ENCODE results near the gene TSEN54. TPM values are rescaled to one million over a fixed set of nuclear protein-coding genes. Genes with fewer than 3 reads are reported as not detected.
"Not testable (repeated sequence)": the region's sequence is repeated elsewhere in the genome, so short reads cannot be mapped to it uniquely, and the experiment has no call there.

Gene TSEN54
- total RNA-seq, 2 experiments from 2014 or later = 29.2 to 35.1 TPM

- POLR2A ChIA-PET; H3K36me3 Mint-ChIP-seq (ENCODE audit: low read depth); H3K27me3 Mint-ChIP-seq; H3K27ac Mint-ChIP-seq; DNase-seq; H3K4me1 Mint-ChIP-seq; H3K4me3 Mint-ChIP-seq; ATAC-seq; H3K9me3 Mint-ChIP-seq (ENCODE audit: low read depth): not testable (repeated sequence)
- intact Hi-C loops (cut with DNase I, micrococcal nuclease) = loop anchor here in 1 of 2 experiments (5.0 kb wide), 1 partner anchor 40 kb away; no protein-coding TSS in a partner anchor
- CTCF ChIA-PET = interaction anchor here (0.8 to 0.9 kb wide), 2 partner anchors 19 to 157 kb away, joined by 3 to 5 read pairs; no protein-coding TSS in a partner anchor
These were observed 38.9 kb upstream of the TSEN54 start for GRCh38 chr17:75477490-75477862.

DNA sequence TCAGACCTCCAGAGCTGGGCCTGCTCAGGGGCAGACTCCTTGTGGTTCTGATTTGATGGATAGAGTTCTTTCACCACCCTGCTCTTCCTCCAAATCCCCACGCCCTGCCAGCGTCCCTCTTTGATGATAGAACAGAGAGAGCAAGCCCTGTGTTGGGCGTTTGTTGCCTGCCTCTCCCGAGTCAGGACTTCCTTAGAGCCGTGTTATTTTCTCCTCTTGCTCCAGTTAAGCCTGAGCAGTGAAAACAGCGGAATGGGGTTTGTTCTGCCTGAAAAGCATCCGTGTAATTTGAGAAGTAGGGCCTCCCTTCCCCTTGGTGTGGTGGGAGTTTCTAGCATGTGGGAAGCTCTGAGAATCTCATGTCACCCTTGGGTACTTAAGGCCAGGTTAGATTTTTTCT, 37.8 kb upstream of the TSEN54 start:
- CTCF ChIA-PET = interaction anchor here (1.1 kb wide), 1 partner anchor 52 kb away, joined by 3 read pairs; no protein-coding TSS in a partner anchor
- Mint-ChIP-seq H3K27me3 (no peaks in the 10 kb centered on the region), H3K9me3 (ENCODE audit: low read depth) (no peaks in the 10 kb centered on the region), H3K4me1 (no peaks in the 10 kb centered on the region), H3K36me3 (ENCODE audit: low read depth) (no peaks in the 10 kb centered on the region), H3K27ac (no peak overlapping the region), H3K4me3 (no peak overlapping the region)
- intact Hi-C loops (cut with DNase I, micrococcal nuclease) = loop anchor here in 1 of 2 experiments (5.0 kb wide), 1 partner anchor 41 kb away; no protein-coding TSS in a partner anchor
- ATAC-seq = no peak
- POLR2A ChIA-PET = no interaction called here
- no peak for DNase-seq

DNA sequence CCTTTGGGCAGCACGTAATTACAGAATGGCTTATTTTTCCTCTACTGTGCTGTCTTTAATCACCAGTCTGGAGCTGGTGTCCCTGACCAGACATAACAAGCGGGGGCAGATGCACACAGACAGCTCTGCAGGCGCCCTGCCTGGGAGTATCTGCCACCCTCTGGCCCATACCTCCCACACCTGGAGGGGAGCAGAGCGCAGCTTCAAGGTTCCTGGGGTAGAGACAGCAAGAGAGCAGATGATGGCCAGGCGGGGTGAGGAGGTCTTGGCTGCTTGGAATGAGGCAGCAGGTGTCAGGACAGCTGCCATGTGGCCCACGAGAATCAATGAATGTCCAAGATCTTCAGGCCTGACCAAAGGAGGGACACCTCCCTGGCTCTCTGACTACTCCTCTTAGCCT, 36.0 kb upstream of the TSEN54 start:
- Mint-ChIP-seq H3K27me3 (no peaks in the 10 kb centered on the region), H3K36me3 (ENCODE audit: low read depth) (no peaks in the 10 kb centered on the region), H3K4me1 (no peaks in the 10 kb centered on the region), H3K27ac (no peak overlapping the region), H3K4me3 (no peak overlapping the region), H3K9me3 (ENCODE audit: low read depth) (no peaks in the 10 kb centered on the region)
- ChIA-PET POLR2A (interaction anchor here (0.6 kb wide), 1 partner anchor 26 kb away, joined by 4 read pairs; no protein-coding TSS in a partner anchor), CTCF (no interaction called here)
- intact Hi-C loops (cut with DNase I, micrococcal nuclease) = no loop called here
- ATAC-seq (no peak), DNase-seq (no peak)

DNA sequence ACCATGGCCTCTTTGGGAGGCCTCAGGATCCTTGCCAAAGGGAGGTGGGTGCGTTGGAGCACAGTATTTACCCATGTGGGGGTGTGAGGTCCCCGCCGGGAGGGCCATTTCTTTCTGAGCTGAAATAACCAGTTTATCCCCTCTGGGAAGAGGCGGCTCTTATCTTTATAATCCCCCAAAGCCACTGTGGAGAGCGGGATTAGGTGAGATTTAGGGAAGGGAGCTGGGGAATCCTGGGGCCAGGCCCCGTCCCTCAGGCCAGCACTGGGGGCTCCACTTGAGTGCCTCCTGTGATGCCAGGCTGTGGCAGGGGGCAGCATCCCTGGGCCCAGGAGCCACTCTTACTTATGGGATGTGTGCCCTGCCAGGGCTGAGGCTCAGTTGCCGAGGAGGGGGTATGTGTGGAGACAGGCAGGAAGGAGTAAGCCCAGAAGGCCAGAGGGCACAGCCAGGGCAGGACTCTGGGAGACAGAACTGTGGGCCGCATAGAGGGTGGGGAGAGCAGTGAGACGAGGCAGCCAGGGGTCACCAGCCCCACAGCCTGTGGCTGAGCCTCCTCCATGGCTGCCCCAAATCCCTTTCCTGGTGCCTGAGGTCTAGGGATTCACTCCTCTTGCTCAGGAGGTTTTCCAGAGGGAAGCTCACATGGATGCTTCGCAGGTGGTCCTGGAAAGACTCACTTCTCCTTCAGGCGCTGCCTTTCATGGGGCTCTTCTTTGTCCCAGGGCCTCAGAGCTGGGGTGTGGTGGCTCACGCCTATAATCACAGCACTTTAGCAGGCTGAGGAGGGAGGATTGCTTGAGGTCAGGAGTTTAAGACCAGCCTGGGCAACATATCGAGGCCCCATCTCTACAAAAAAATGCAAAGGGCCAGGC, 34.9 kb upstream of the TSEN54 start:
- intact Hi-C loops (cut with DNase I, micrococcal nuclease) = no loop called here
- ChIA-PET POLR2A (interaction anchor here (0.6 kb wide), 1 partner anchor 46 kb away, joined by 5 read pairs; no protein-coding TSS in a partner anchor), CTCF (no interaction called here)
- Mint-ChIP-seq H3K9me3 (ENCODE audit: low read depth) (no peaks in the 10 kb centered on the region), H3K4me3 (no peak overlapping the region), H3K4me1 (peaks cover under 1% of the 10 kb centered on the region), H3K36me3 (ENCODE audit: low read depth) (no peaks in the 10 kb centered on the region), H3K27ac (no peak overlapping the region), H3K27me3 (no peaks in the 10 kb centered on the region)
- no peak for ATAC-seq
- DNase-seq = no peak

DNA sequence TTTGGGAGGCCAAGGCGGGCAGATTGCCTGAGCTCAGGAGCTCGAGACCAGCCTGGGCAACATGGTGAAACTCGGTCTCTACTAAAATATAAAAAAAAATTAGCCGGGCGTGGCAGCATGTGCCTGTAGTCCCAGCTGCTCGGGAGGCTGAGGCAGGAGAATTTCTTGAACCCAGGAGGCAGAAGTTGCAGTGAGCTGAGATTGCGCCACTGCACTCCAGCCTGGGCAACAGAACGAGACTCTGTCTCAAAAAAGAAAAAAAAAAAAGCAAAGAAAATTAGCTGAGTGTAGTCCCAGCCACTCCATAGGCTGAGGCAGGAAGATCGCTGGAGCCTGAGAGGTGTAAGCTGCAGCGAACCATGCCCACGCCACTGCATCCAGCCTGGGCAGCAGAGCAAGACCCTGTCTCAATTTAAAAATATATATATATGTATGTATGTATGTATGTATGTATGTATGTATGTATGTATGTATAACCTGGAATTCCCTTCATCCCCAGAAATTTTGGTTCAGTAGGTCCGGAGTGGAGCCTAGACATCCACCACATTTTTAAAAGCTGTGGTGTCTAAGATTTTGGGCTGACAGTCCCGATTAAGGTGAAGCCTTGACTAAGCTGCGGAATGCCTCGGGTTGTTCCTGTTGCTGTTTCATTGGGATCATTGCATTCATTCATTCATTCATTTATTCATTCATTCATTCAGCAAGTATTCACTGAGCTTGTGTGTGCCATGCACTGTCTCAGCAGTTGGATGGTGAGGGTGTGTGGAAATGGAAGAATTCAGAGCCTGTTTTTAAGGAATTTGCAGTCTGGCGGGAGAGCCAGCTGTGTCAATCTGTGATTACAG, 34.0 kb upstream of the TSEN54 start:
- peaks cover 10% of the 10 kb centered on the region for H3K4me1 Mint-ChIP-seq
- ChIA-PET CTCF (interaction anchor here (0.6 to 1.6 kb wide), 4 partner anchors 9 to 151 kb away, joined by 3 to 5 read pairs (median 4); partner anchors contain the start of genes SMIM5 and TSEN54), POLR2A (interaction anchor here (0.6 kb wide), 1 partner anchor 45 kb away, joined by 5 read pairs; no protein-coding TSS in a partner anchor)
- DNase-seq (no peak), ATAC-seq (no peak)
- H3K36me3 Mint-ChIP-seq (ENCODE audit: low read depth) = peaks cover 3% of the 10 kb centered on the region
- intact Hi-C loops (cut with DNase I, micrococcal nuclease) = no loop called here
- H3K27ac Mint-ChIP-seq = no peak overlapping the region
- H3K4me3 Mint-ChIP-seq = no peak overlapping the region
- H3K27me3 Mint-ChIP-seq = no peaks in the 10 kb centered on the region
- H3K9me3 Mint-ChIP-seq (ENCODE audit: low read depth) = no peaks in the 10 kb centered on the region

GRCh38 chr17:75485688-75486087, 30.6 kb upstream of the TSEN54 start:
- H3K27ac Mint-ChIP-seq = no peak overlapping the region
- ATAC-seq (no peak), DNase-seq (no peak)
- H3K9me3 Mint-ChIP-seq (ENCODE audit: low read depth) = no peaks in the 10 kb centered on the region
- H3K36me3 Mint-ChIP-seq (ENCODE audit: low read depth) = peaks cover 5% of the 10 kb centered on the region
- intact Hi-C loops (cut with DNase I, micrococcal nuclease) = no loop called here
- ChIA-PET POLR2A (no interaction called here), CTCF (interaction anchor here (1.0 to 1.6 kb wide), 3 partner anchors 12 to 103 kb away, joined by 3 to 5 read pairs (median 3); no protein-coding TSS in a partner anchor)
- no peaks in the 10 kb centered on the region for H3K27me3 Mint-ChIP-seq
- peaks cover 16% of the 10 kb centered on the region for H3K4me1 Mint-ChIP-seq
- H3K4me3 Mint-ChIP-seq = no peak overlapping the region

- Mint-ChIP-seq H3K27ac (no peak overlapping the region), H3K4me1 (peaks cover 16% of the 10 kb centered on the region), H3K4me3 (no peak overlapping the region), H3K36me3 (ENCODE audit: low read depth) (peaks cover 5% of the 10 kb centered on the region), H3K27me3 (no peaks in the 10 kb centered on the region), H3K9me3 (ENCODE audit: low read depth) (no peaks in the 10 kb centered on the region)
- POLR2A ChIA-PET = no interaction called here
- intact Hi-C loops (cut with DNase I, micrococcal nuclease) = no loop called here
- CTCF ChIA-PET = interaction anchor here (1.0 to 1.6 kb wide), 3 partner anchors 12 to 102 kb away, joined by 3 to 5 read pairs (median 3); no protein-coding TSS in a partner anchor
- no peak for ATAC-seq
- DNase-seq = no peak
These were observed 30.2 kb upstream of the TSEN54 start for GRCh38 chr17:75486151-75486550.

DNA sequence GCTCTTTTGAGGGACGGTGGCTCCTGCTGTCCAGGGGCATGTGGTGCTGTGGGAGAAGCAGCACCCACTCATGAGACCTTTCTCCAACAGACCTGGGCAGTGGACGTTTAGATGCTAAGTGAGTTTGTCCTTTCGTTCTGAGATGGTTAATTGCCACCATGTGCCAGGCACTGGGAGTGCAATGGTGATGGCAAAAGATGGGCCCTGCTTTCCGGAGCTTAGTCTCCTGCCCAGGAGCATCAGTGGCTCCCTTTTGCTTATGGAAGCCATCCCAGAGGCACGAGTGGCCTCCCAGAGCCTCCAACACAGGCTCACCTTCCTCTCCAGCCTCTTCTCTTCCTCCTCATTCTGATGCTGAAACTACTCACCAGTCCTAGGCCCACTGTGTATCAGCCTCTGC, 29.4 kb upstream of the TSEN54 start:
- H3K4me1 Mint-ChIP-seq = peaks cover 16% of the 10 kb centered on the region
- CTCF ChIA-PET = interaction anchor here (0.6 to 1.6 kb wide), 5 partner anchors 9 to 261 kb away, joined by 3 to 7 read pairs (median 3); no protein-coding TSS in a partner anchor
- H3K27me3 Mint-ChIP-seq = no peaks in the 10 kb centered on the region
- peaks cover 5% of the 10 kb centered on the region for H3K36me3 Mint-ChIP-seq (ENCODE audit: low read depth)
- H3K4me3 Mint-ChIP-seq = no peak overlapping the region
- ATAC-seq = no peak
- peak overlapping the region; percentile 88 for H3K27ac Mint-ChIP-seq
- H3K9me3 Mint-ChIP-seq (ENCODE audit: low read depth) = no peaks in the 10 kb centered on the region
- POLR2A ChIA-PET = no interaction called here
- no peak for DNase-seq
- intact Hi-C loops (cut with DNase I, micrococcal nuclease) = no loop called here

GRCh38 chr17:75487351-75488070, 28.8 kb upstream of the TSEN54 start:
- intact Hi-C loops (cut with DNase I, micrococcal nuclease) = no loop called here

GRCh38 chr17:75488693-75489510, 27.4 kb upstream of the TSEN54 start:
- H3K4me3 Mint-ChIP-seq = no peak overlapping the region
- H3K27me3 Mint-ChIP-seq = no peaks in the 10 kb centered on the region
- ChIA-PET POLR2A (interaction anchor here (0.6 kb wide), 1 partner anchor 15 kb away, joined by 3 read pairs; no protein-coding TSS in a partner anchor), CTCF (interaction anchor here (1.2 kb wide), 1 partner anchor 31 kb away, joined by 3 read pairs; no protein-coding TSS in a partner anchor)
- no peaks in the 10 kb centered on the region for H3K9me3 Mint-ChIP-seq (ENCODE audit: low read depth)
- ATAC-seq (no peak), DNase-seq (no peak)
- intact Hi-C loops (cut with DNase I, micrococcal nuclease) = no loop called here
- H3K4me1 Mint-ChIP-seq = peaks cover 16% of the 10 kb centered on the region
- H3K36me3 Mint-ChIP-seq (ENCODE audit: low read depth) = peaks cover 10% of the 10 kb centered on the region
- H3K27ac Mint-ChIP-seq = no peak overlapping the region

More at GRCh38 chr17:75487351-75488070, 28.8 kb upstream of the TSEN54 start:
- Mint-ChIP-seq H3K27me3 (no peaks in the 10 kb centered on the region), H3K36me3 (ENCODE audit: low read depth) (peaks cover 7% of the 10 kb centered on the region), H3K4me3 (peak overlapping the region; percentile 24), H3K4me1 (peaks cover 16% of the 10 kb centered on the region), H3K9me3 (ENCODE audit: low read depth) (no peaks in the 10 kb centered on the region), H3K27ac (peak overlapping the region; percentile 88)
- DNase-seq = peak; percentile 56
- ChIA-PET CTCF (interaction anchor here (0.5 to 1.6 kb wide), 6 partner anchors 8 to 260 kb away, joined by 3 to 7 read pairs (median 3); no protein-coding TSS in a partner anchor), POLR2A (interaction anchor here (0.7 kb wide), 1 partner anchor 31 kb away, joined by 3 read pairs; the partner anchor contains the start of gene TMEM94)
- ATAC-seq = peak; percentile 81

Measured in activated CD4-positive, alpha-beta T cell treated with anti-CD3 and anti-CD28 coated beads for 36 hours (primary cell).